ENCODE data around the gene CENPP.
"Not testable (repeated sequence)": the region's sequence is repeated elsewhere in the genome, so short reads cannot be mapped to it uniquely, and the experiment has no call there.

Gene CENPP

GRCh38 chr9:92616199-92616641, 290.5 kb downstream of the CENPP start:
- no peak for DNase-seq (ENCODE audit: low read depth)

DNA sequence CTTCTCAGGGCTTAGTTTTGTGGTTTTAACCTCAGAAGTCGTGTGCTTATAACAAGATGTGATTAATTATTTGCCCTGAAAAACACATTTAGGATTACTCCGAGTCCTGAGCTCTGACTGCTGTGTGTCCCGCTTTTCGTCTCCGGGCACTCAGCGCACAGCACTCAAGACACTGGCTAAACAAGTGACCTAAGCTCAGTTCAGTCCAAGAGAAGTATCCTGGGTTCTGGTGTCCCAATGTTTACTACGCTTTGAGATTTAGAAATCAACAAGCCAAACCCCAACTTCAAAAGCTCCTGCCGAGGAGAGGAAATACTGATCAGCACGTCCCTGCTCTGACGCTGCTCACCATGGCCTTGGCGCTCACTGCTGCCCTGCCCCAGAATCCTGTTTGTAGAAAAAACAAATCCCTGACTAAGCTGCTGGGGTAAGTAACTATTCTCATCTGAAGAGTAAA, 290.9 kb downstream of the CENPP start:
- DNase-seq (ENCODE audit: low read depth): no peak

DNA sequence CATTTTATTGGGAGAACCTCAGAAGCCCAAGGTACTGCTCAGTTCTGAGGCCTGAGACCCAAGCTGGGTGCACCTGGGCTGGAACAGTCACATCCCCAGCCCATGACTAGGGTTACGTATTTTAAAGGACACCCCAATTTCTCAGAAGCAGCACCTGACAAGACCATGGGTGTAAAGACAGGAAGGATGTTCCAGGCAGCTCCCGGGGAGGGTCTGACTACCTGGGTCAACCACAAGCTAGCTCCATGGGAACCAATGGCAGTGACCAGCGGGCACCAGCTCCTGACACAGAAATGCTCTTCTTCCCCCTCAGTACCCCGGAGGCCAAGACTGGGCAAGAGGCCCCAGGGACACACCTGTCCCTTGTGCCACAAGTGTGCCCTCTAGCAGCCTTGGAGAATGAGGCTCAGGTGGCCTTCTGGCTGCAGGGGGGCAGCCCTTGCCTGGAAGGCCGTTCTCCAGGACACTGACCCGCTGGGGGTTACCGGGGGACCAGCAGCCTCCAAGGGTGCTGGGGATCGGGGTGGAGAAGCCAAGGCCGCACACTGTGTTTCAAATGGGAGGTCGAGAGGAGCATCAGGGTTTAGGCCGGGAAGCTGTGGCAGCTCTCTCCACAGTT, 291.6 kb downstream of the CENPP start:
- no peak for DNase-seq (ENCODE audit: low read depth)

- no peak for DNase-seq (ENCODE audit: low read depth)
Measured at GRCh38 chr9:92617951-92618510, 292.3 kb downstream of the CENPP start.

DNA sequence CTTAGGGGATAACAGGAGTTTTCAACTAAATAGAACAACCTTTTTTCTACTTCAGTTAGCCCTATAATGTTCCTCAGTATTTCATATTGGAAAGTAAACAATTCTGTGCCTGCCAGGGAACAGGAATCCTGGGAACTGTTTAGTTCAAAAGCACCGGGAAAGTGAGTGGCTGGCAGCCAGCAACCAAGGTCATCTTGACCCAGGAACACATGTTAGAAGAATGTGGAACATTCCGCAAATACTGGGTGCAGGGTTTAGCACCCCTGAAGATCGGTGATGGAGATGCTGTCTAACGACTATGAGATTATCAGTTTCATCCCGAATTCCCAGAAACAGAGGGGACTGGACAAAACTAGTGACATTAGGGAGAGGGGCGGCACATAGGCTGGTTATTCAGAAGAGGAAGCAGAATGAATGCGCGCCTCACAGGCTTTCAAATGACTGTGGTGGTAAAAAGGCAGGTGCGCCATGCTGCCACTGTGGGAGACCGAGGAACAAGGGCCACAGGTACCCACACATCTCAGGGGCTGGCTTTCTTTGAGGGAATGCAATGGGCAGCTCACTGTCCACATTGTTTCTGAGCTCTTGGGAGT, 293.0 kb downstream of the CENPP start:
- DNase-seq (ENCODE audit: low read depth): peak; percentile 18

- no peak for DNase-seq (ENCODE audit: low read depth)
Measured at GRCh38 chr9:92619601-92620300, 294.0 kb downstream of the CENPP start.

DNA sequence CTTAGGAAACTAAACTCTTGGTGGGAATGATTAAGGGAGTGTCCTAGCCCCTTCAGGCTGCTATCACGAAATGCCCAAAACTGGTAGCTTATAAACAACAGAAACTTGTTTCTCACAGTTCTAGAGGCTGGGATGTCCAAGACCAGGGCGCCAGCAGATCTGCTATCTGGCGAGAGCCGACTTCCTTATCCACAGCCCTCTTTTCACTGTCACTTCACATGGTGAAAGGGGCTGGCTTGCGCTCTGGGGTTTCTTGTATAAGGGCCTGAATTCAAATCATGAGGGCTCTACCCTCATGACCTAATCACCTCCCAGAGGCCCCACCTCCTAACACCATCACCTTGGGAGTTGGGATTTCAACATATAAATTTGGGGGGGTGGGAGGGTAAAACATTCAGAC, 295.1 kb downstream of the CENPP start:
- DNase-seq (ENCODE audit: low read depth): no peak

- DNase-seq (ENCODE audit: low read depth): not testable (repeated sequence)
Measured at GRCh38 chr9:92623936-92624335, 298.2 kb downstream of the CENPP start.

DNA sequence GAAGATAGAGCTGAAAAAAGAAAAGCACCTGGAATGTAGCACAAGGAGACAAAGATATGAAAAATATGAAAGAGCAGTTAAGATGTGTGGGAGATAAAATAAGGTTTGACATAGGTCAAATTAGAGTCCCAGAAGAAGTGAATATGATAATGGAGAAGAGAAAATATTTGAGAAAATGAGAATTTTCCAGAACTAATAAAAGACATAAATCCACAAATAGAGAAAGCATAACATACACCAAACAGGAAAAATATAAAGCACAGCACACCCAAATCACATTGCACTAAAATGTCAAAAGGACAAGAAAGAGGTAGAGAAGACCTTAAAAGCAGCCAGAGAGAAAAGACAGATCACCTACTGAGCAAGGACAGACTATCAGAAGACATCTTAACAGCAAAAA, 300.7 kb downstream of the CENPP start:
- DNase-seq (ENCODE audit: low read depth): no peak

DNA sequence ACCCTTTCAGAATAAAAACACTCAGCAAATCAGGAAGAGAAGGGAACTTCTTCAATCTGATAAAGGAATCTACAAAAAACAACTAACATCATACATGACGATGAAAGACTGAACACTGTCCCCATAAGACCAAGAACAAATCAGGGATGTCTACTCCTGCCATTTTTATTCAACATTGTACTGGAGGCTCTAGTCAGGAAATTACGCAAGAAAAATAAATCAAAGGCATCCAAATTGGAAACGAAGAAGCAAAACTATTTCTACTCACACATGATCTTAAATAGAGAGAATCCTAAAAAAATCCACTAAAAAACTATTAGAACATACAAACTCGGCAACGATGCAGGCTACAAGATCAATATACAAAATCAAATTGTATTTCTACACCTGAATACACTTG, 301.9 kb downstream of the CENPP start:
- DNase-seq (ENCODE audit: low read depth): no peak

- no peak for DNase-seq (ENCODE audit: low read depth)
Measured at GRCh38 chr9:92631452-92632343, 305.9 kb downstream of the CENPP start.

DNA sequence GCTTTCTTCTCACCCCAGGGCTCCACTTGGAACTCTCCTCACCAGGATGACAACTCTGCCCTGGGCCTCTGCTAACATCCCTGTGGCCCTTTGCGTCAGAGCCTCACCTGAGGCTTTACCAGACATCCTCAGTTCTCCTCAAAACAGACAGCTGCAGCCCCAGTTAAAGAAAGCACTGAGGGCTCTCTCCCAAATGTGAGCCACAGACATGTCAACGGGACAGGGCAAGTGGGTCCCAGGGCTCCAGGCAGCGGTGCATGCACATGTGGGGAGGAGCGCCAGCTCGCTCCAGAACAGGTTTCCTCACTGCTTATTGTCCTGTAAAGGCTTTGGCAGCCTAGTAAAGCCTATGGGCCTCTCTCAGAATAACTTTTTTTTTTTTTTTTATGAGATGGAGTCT, 306.9 kb downstream of the CENPP start:
- DNase-seq (ENCODE audit: low read depth): no peak

GRCh38 chr9:92633614-92634278, 308.0 kb downstream of the CENPP start:
- no peak for DNase-seq (ENCODE audit: low read depth)

DNA sequence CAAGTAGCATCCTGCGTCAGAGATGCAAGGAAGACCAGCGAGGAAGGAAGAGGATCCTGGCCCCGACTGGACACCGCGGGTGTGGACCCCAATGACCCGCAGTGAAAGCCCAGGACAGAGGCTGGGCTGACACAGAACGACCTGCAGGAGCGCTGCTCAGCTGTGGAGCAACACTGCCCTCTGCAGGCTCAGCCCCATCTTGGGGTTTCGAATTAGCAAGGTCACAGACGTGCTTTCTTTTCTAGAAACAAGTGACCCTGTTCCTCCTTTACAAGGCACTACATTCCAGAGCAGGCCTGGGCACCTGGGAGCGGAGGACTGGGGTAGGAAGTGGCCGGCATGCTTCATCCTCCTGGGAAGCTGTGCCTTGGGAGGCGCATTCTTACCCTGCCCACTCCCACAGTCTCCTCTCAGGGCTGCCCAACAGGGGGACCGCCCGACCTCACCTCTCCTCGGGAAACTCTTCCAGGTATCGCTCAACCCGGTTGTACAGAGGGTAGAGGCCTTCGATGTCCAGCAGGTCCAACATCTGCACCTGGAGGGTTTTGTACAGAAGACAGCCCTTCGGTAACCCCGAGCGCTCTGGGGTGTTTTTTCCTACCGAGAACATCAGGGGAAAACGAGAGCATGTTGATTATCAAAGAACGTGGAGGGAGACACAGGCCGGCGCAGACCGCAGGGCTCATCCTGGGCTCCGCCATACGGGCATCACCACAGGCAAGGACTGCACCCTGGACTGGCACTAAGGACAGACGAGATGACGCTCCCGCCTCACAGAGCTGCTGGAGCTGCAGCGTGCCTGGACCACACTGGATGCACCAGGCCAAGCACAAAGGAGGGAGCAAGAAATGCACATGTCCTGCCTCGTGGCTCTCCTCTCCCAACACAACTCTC, 309.2 kb downstream of the CENPP start:
- peak; percentile 75 for DNase-seq (ENCODE audit: low read depth)

DNA sequence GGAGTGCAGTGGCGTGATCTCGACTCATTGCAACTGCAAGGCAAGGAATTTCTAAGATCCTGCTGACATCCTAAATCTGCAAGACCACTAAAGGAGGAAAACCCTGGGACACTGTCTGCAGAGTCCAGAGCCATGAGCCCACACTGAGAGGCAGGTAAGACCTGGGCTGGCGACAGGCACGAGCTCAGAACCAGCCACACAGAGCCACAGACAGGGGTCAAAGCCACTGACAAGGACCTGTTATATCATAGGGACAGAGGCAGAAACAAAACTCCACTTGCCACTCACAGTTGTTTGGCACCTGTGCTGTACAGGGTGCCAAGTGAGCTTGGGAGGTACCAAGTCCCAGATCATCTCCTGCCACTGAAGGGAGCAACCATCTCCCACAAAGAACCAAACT, 310.0 kb downstream of the CENPP start:
- DNase-seq (ENCODE audit: low read depth): no peak

GRCh38 chr9:92636627-92637026, 310.9 kb downstream of the CENPP start:
- DNase-seq (ENCODE audit: low read depth): no peak

DNA sequence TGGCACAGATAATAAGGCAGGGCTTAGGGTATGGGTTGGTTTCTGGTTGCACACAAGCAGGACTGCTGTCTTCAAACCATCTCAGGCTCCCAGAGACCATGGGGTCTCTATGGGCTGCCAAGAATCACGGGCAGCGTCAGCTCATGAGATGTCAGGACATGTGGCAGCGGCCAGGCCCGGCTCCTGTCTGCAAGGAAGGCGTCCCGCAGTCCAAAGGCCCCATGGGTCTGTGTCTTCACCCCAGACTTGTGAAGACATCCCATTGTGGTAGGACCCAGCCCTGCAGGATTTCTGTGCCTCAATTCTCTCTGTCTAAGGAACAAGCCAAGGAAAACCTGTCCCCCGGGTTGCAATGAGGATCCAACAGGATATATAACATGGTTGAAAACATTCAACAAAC, 311.6 kb downstream of the CENPP start:
- no peak for DNase-seq (ENCODE audit: low read depth)

DNA sequence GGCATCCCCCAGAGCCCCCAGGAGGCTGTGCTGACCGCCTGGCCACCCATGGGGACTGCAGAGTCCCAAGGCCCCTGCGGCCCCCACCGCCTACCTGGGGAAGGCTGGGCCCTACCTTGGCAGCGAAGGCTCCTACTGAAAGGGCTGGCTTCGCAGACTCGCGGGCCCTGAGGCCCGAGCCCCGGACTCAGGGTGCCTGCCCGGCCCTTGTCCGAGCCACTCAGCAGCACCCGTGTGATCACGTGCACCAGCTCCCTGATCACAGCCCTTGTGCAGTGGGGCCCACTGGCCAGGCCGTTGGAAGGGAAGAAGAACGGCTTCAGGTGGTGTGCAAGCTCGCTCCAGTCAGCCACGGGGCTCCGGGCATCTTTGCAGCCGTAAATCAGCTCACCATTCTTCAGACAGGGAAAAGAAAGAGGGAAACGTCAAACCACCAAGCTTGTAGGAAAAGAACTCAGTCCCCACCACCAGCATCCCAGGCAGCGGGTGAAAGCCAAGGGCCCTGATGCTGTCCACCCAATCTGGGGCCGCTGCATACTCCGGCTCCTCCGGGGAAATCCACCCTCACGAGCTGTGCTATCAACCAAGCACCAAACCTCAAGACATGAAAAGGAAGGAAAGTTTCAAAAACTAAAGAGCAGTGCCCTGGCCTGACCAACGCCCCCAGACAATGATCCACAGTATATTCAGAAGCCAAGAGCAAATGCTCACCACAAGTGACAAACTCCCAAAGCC, 312.3 kb downstream of the CENPP start:
- no peak for DNase-seq (ENCODE audit: low read depth)

DNA sequence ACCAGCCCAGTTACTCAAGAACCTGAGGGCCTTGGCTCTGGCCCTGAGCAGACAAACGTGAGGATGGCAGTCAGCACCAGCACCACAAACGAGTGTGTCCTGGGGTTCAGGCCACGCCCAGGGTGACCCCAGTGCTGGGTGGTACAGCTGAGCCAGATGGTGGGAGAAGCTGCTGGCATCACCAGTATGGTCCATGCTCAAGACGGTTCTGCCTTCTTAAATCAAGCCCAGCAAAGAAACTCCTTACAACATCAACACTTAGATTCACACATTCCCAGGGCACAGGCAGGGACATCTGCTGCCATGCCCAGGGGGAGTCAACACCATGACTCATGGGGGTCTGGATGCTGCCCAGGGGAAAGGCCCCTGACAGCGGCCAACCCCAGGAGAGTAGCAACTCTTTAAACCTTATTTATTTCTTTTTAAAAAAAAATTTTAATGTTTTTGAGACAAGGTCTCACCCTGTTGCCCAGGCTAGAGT, 312.9 kb downstream of the CENPP start:
- DNase-seq (ENCODE audit: low read depth): no peak

DNA sequence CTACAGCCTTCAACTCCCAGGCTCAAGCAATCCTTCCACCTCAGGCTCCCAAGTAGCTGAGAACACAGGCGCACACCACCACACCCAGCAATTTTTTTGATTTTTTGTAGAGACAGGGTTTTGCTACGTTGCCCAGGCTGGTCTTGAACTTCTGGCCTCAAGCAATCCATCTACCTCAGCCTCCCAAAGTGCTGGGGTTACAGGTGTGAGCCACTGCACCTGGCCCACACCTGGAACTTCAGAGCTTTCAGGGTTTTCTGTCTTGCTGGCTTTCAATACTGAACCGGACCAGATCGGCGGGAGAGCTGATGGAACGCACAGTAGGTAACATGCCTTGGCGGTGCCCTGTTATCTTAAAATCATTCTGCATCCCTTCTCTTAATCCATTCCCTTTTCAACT, 313.4 kb downstream of the CENPP start:
- DNase-seq (ENCODE audit: low read depth): no peak

Measured in EH (cell line).